NCI-H1930 (cell line): ENCODE measurements around the gene OSBPL2.

Experiments
- DNase-seq, 2 experiments: peaks; one replicate each; lab custom pipeline; 2025; lab: John Stamatoyannopoulos, UW

Gene OSBPL2

GRCh38 chr20:62301773-62302340 lies 63.5 kb downstream of the OSBPL2 start:
- peak; percentile 88 to 95 for DNase-seq

- peak; percentile 96 to 99 for DNase-seq
Observed at GRCh38 chr20:62302341-62303061, 64.2 kb downstream of the OSBPL2 start, which contains the start of gene ADRM1. Gene ADRM1 (plus strand): TSS chr20:62302997. CDS start chr20:62303569, 572 bp downstream.

- DNase-seq, result no peak
Observed at GRCh38 chr20:62303062-62303339, 64.7 kb downstream of the OSBPL2 start.

DNA sequence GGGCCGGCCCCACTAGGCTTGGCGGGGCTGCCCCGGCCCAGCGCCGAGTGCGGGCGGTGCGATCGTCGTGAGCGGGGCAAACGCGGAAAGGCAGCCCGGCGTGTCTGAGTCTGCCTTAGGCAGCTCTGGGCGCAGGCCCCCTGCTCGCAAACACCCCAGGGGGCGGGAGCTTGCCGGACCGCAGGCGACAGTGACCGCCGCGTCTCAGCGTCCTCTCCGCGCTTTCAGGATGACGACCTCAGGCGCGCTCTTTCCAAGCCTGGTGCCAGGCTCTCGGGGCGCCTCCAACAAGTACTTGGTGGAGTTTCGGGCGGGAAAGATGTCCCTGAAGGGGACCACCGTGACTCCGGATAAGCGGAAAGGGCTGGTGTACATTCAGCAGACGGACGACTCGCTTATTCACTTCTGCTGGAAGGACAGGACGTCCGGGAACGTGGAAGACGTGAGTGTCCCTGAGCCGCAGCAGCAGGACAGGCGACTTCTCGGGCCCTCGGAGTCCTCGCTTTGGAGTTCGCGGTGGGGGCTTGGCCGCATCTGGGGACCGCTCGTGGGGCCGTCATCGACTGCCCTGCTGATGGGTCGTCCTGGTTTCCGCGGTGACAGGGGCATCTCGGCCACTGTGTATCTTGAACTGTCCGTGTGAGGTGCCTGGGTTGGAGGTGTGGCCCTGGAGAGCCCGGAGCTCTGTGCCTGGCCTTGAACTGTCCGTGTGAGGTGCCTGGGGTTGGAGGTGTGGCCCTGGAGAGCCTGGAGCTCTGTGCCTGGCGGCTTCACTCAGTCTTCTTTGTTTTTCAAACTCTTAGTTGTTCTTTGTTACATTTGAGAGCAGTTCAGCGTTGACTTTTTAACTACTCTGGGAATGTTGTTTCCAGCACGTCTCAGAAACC lies 65.3 kb downstream of the OSBPL2 start:
- DNase-seq, result no peak

DNA sequence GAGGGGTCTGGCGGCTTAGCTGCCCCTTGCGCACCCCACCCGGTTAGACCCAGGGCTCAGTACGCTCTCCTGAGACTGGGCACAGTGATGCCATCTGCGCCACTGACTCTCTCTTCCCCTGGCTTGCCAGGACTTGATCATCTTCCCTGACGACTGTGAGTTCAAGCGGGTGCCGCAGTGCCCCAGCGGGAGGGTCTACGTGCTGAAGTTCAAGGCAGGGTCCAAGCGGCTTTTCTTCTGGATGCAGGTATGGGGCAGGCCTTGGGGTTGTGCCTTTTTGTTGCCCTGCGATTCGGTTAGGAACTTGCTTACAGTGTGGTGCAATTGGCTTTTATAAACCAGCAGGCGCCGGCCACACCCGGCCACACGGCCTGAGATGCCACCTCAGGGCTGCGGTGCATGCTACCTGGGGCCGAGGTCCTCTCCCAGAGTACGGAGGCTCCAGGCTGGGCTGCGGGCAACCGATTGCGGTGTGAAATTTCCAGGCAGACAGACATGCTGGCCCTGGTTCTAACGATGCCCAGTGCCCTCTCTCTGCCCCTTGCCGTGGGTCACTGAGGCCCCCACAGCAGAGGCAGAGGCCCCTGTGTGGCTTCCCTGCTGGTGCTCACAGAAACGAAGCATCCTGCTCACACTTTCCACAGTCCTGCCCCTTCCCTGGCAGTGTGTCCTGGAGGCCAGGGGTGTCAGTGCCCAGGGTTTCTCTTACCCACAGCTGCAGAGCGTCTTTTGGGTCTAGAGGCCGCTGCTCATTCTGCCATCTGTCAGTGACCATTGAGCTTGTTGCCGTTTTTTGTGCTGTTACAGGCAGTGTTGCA lies 66.2 kb downstream of the OSBPL2 start:
- DNase-seq, result no peak

DNA sequence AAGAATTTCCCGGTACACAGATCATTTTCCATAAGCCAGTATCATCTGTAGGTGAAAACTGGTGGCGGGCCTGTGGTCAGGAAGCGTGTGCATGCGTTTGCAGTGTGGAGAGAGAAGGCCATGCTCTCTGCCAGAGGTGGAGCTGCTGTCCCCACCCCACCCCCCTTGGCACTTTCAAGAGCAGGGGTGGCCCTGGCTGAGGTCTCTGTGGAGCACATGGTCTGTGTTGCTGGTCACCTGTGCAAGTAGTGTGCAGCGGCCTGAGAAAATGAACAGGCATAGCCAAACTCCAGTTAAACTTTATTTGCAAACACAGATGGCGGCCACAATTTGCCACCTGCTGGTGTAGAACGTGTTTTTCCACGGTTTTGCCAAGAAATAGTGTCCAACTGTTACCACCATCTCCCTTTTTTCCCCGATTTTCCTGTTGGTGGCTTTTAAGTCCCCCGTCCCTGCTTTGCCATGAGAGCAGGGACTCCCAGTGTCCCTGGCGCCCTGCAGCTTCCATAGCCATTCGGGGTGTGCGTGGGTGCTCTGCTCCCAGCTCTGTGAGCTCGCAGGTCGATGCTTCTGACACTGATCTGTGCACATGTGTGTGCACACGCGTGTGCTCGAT lies 66.9 kb downstream of the OSBPL2 start:
- DNase-seq, result no peak

DNA sequence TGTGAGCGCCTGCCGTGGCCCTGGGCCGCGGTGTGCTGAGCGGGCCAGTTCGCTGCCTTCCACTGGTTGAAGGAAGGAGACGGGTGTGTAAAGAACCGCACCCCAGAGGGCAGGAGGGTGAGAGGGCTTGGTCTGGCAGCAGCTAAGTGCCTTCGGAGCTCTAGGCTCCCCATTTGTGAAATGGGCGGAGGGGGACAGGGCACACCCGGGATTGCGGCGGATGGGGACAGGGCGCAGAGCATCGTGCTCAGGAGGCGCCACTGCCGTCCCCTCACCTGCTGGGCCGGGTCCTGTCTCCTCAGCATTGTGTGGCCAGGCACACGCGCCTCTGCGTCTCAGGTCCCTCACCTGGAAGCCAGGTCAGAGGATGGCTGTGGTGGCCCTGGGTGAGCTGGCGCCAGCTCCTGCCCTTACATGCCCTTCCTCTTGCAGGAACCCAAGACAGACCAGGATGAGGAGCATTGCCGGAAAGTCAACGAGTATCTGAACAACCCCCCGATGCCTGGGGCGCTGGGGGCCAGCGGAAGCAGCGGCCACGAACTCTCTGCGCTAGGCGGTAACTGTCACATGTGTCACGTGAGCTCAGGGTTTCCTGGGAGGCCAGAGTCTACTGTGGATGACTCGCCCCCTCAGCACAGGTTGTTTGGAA lies 67.6 kb downstream of the OSBPL2 start:
- no peak for DNase-seq

- DNase-seq, result no peak
Observed at GRCh38 chr20:62306414-62307187, 68.3 kb downstream of the OSBPL2 start.

GRCh38 chr20:62307226-62308101 lies 69.1 kb downstream of the OSBPL2 start:
- no peak for DNase-seq

DNA sequence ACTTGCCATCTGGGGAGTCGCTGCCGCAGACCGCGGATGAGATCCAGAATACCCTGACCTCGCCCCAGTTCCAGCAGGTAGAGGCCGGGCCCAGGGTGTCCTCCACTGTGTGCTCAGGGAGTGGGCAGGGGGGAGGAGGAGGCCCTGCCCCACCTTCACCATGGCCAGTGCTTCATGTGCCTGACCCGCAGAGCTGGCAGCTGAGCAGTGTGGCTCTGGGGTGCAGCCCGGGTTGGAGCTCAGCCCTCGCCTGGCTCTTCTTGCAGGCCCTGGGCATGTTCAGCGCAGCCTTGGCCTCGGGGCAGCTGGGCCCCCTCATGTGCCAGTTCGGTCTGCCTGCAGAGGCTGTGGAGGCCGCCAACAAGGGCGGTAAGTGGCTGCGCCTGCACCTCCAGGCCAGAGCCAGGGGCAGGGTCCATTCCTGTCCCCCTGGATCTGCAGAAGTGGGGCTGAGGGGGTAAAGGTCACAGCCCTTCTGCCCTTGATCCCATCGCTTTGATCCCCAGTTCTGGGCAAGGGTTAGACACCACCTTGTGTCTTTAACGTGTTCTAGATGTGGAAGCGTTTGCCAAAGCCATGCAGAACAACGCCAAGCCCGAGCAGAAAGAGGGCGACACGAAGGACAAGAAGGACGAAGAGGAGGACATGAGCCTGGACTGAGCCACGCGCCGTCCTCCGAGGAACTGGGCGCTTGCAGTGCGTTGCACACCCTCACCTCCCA lies 69.9 kb downstream of the OSBPL2 start:
- DNase-seq, result no peak

GRCh38 chr20:62309198-62309944 lies 71.0 kb downstream of the OSBPL2 start:
- DNase-seq, result no peak

GRCh38 chr20:62309947-62310756 lies 71.8 kb downstream of the OSBPL2 start:
- no peak for DNase-seq

DNA sequence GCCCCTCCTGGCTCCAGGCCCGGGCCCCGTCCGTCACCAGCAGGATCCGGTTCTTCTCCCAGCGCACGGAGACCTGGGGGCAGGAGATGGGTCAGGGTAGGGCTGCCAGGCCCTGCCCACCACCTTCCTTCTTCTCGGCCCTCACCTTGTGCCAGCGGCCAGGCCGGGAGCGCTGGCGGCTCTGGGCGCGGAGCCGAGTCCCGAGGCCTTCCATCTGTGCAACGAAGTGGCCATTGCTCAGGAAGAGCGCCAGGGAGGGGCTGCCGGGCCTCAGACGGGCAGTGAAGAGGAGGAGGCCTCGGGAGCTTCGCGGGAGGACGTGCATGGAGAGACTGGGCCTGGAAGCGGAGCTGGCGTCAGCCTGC lies 72.4 kb downstream of the OSBPL2 start:
- DNase-seq, result no peak

GRCh38 chr20:62311150-62311549 lies 72.8 kb downstream of the OSBPL2 start:
- DNase-seq, result no peak

DNA sequence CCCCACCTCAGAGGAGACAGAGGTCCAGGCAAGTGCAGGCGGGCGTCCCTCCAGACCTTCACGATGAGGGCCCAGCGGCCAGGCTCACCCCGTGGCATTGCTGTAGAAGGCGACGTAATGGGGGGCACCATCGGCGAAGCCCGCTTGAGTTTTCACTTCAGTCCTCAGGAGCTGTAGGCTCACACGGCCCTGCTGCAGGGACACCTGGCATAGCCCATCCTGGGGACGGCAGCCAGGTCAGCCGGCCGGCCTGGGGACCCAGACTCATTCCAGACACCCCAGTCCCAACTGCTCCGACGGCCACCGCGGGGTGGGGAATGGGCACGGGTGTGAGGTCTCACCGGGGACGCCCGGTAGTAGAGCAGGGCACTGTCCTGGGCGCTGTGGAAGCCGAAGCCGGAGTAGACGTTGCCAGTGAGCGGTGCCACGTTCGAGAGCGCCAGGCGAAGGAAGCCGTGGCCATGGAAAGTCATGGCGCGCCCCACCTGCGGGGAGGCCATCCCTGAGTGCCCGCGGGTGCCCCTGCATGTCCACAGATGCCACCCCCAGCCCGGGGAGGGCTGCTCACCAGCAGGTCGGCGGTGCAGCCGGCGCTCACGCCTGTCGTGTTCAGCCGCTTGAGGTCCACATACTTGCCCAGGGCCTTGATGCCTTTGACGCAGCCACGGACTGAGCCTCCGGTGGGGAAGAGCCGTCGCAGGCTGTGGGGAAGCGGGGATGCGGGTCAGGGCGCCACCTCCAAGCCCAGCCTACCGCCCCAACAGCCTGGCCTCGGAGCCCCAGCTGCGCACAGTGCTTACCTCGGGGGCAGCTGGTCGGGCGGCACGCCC lies 73.7 kb downstream of the OSBPL2 start:
- DNase-seq, result no peak

DNA sequence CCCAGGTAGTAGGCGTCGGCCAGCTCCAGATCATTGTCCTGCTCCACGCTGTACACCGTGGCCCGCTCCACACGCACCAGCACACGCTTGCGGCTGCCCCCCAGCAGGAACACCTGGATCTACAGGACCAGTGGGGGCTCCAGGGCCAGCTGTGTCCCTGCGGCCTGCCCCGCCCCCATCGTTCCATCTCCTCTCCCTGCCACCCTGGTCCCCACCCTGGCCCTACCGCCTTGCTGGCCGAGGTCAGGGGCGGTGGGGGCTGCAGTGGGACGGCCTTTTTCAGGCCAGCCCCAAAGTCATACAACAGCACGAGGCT lies 74.3 kb downstream of the OSBPL2 start:
- no peak for DNase-seq

DNA sequence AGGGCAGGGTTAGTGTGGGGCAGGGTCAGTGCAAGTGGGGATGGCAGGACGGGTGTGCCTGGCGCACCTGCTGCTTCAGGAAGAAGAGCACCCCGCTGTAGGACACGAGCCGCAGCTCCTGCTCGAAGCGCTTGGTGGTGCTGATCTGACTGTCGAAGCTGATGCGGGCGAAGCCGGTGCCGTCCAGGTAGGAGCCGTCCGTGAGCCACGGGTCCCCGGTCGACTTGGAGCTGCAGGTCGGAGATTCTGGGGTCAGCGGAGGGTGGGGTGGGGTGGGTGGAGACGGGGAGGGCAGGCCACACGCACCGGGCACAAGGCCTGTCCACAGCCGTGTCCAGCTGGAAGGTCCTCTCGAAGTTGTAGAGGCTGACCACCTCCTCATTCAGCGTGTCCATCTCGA lies 74.7 kb downstream of the OSBPL2 start:
- DNase-seq, result no peak
